Activated CD8-positive, alpha-beta T cell treated with anti-CD3 and anti-CD28 coated beads for 36 hours (primary cell): ENCODE results near the gene FAM3D. TPM values are rescaled to one million over a fixed set of nuclear protein-coding genes. Genes with fewer than 3 reads are reported as not detected.

Experiments used
- ATAC-seq: fragments of 200-7000 bp; cut with Tn5 transposase; one replicate; pipeline ENCODE4 v1.10.0; 2021; ENCODE audit warnings: mild to moderate bottlenecking, moderate library complexity
- CTCF ChIA-PET: fragments of 350-600 bp; sonication (Branson Sonifier 250); formaldehyde crosslinking; loops from one replicate; lab custom pipeline; 2021; ENCODE audit warnings: antibody characterized with exemption; lab: Charles Lee
- POLR2A ChIA-PET: fragments of 350-600 bp; sonication (Branson Sonifier 250); formaldehyde crosslinking; loops from one replicate; lab custom pipeline; 2021; ENCODE audit warnings: antibody characterized with exemption; lab: Charles Lee
- DNase-seq: peaks from one replicate; pipeline ENCODE4 v3.0.0-alpha.2; 2020
- H3K27ac Mint-ChIP-seq: one replicate; pipeline ENCODE4 v1.8.0; 2021; ENCODE audit warnings: mild to moderate bottlenecking, mixed read lengths
- H3K27me3 Mint-ChIP-seq: one replicate; pipeline ENCODE4 v1.8.0; 2021; ENCODE audit warnings: mixed read lengths
- H3K36me3 Mint-ChIP-seq: one replicate; pipeline ENCODE4 v1.8.0; 2021; ENCODE audit warnings: low read depth, mixed read lengths
- H3K4me1 Mint-ChIP-seq: one replicate; pipeline ENCODE4 v1.8.0; 2021; ENCODE audit warnings: low read depth, mixed read lengths
- H3K4me3 Mint-ChIP-seq: one replicate; pipeline ENCODE4 v1.8.0; 2021; ENCODE audit warnings: mild to moderate bottlenecking, moderate library complexity, mixed read lengths
- H3K9me3 Mint-ChIP-seq: one replicate; pipeline ENCODE4 v1.8.0; 2021; ENCODE audit warnings: mixed read lengths
- CTCF ChIP-seq: fragments of 200-600 bp; IDR thresholded peaks from one replicate; pipeline ENCODE4 v1.8.0; 2022; ENCODE audit warnings: antibody characterized with exemption, mild to moderate bottlenecking
- intact Hi-C: fragments of 100-400 bp; cut with micrococcal nuclease; formaldehyde crosslinking; loops from one replicate; pipeline ENCODE4 v1.10.0; 2022
- total RNA-seq, 2 experiments: library from RNA; stranded (reverse); gene quantifications; one replicate each; pipeline ENCODE4 v1.2.3, GENCODE V29; 2021

FAM3D gene
- total RNA-seq, 2 experiments from 2014 or later: not detected

- ATAC-seq (no peak), DNase-seq (no peak)
- no peak for TF ChIP-seq CTCF
- CTCF ChIA-PET: interaction anchor here (1.0 to 1.6 kb wide), 4 partner anchors 13 to 41 kb away, joined by 3 to 6 read pairs (median 4); no protein-coding TSS in a partner anchor
- intact Hi-C loops: no loop called here
- POLR2A ChIA-PET: no interaction called here
- peaks cover 11% of the 10 kb centered on the region for H3K27me3 Mint-ChIP-seq
- H3K9me3 Mint-ChIP-seq: no peaks in the 10 kb centered on the region
- no peak overlapping the region for H3K4me3 Mint-ChIP-seq
- no peaks in the 10 kb centered on the region for H3K4me1 Mint-ChIP-seq
- H3K27ac Mint-ChIP-seq: no peak overlapping the region
- no peaks in the 10 kb centered on the region for H3K36me3 Mint-ChIP-seq
Measured at GRCh38 chr3:58597770-58598310, 68.7 kb downstream of the FAM3D start.

GRCh38 chr3:58596834-58597518, 69.6 kb downstream of the FAM3D start:
- Mint-ChIP-seq H3K9me3 (no peaks in the 10 kb centered on the region), H3K27me3 (peaks cover 7% of the 10 kb centered on the region), H3K4me3 (no peak overlapping the region), H3K27ac (no peak overlapping the region), H3K4me1 (no peaks in the 10 kb centered on the region), H3K36me3 (no peaks in the 10 kb centered on the region)
- TF ChIP-seq CTCF: no peak
- intact Hi-C loops: no loop called here
- CTCF ChIA-PET: interaction anchor here (1.3 to 1.6 kb wide), 3 partner anchors 12 to 41 kb away, joined by 4 to 6 read pairs (median 4); no protein-coding TSS in a partner anchor
- ATAC-seq (no peak), DNase-seq (no peak)
- POLR2A ChIA-PET: no interaction called here

GRCh38 chr3:58594117-58594516, 72.5 kb downstream of the FAM3D start:
- H3K36me3 Mint-ChIP-seq: no peaks in the 10 kb centered on the region
- no peak for ATAC-seq
- CTCF ChIA-PET: no interaction called here
- H3K27ac Mint-ChIP-seq: no peak overlapping the region
- H3K27me3 Mint-ChIP-seq: no peaks in the 10 kb centered on the region
- no peaks in the 10 kb centered on the region for H3K9me3 Mint-ChIP-seq
- H3K4me3 Mint-ChIP-seq: no peak overlapping the region
- no peak for TF ChIP-seq CTCF
- no peak for DNase-seq
- intact Hi-C loops: no loop called here
- POLR2A ChIA-PET: no interaction called here
- no peaks in the 10 kb centered on the region for H3K4me1 Mint-ChIP-seq

- no peak for DNase-seq
- ChIA-PET CTCF (interaction anchor here (1.0 kb wide), 1 partner anchor 23 kb away, joined by 4 read pairs; no protein-coding TSS in a partner anchor), POLR2A (no interaction called here)
- no peak for ATAC-seq
- Mint-ChIP-seq H3K9me3 (no peaks in the 10 kb centered on the region), H3K27ac (no peak overlapping the region), H3K4me3 (no peak overlapping the region), H3K27me3 (peaks cover 11% of the 10 kb centered on the region), H3K36me3 (no peaks in the 10 kb centered on the region), H3K4me1 (no peaks in the 10 kb centered on the region)
- intact Hi-C loops: no loop called here
- no peak for TF ChIP-seq CTCF
Measured at GRCh38 chr3:58591517-58592510, 74.8 kb downstream of the FAM3D start.
